Activated naive CD4-positive, alpha-beta T cell treated with anti-CD3 and anti-CD28 coated beads, Interleukin-2, amount 50 U/mL, for 24 hours (primary cell): ENCODE data around the gene TMBIM6.
"Not testable (repeated sequence)": the region's sequence is repeated elsewhere in the genome, so short reads cannot be mapped to it uniquely, and the experiment has no call there.

Experiments used
- H3K27ac Mint-ChIP-seq: one replicate; pipeline ENCODE4 v1.8.0; 2021; ENCODE audit warnings: mild to moderate bottlenecking, mixed read lengths
- H3K27me3 Mint-ChIP-seq: one replicate; pipeline ENCODE4 v1.8.0; 2021; ENCODE audit warnings: mixed read lengths
- H3K36me3 Mint-ChIP-seq: one replicate; pipeline ENCODE4 v1.8.0; 2021; ENCODE audit warnings: mixed read lengths
- H3K4me1 Mint-ChIP-seq: one replicate; pipeline ENCODE4 v1.8.0; 2021; ENCODE audit warnings: mixed read lengths
- H3K4me3 Mint-ChIP-seq: one replicate; pipeline ENCODE4 v1.8.0; 2021; ENCODE audit warnings: mild to moderate bottlenecking, mixed read lengths
- H3K9me3 Mint-ChIP-seq: one replicate; pipeline ENCODE4 v1.8.0; 2021; ENCODE audit warnings: mixed read lengths

Gene TMBIM6

GRCh38 chr12:49708851-49709250, 32.5 kb upstream of the TMBIM6 start:
- Mint-ChIP-seq H3K27me3 (peaks cover 2% of the 10 kb centered on the region), H3K4me3 (no peak overlapping the region), H3K9me3 (no peaks in the 10 kb centered on the region), H3K27ac (no peak overlapping the region), H3K36me3 (peaks cover 2% of the 10 kb centered on the region), H3K4me1 (peaks cover 29% of the 10 kb centered on the region)

GRCh38 chr12:49713952-49714351, 27.4 kb upstream of the TMBIM6 start:
- not testable (repeated sequence) for H3K4me3 Mint-ChIP-seq

GRCh38 chr12:49716553-49716952, 24.8 kb upstream of the TMBIM6 start:
- H3K27ac Mint-ChIP-seq, result no peak overlapping the region
- no peak overlapping the region for H3K4me3 Mint-ChIP-seq
- H3K9me3 Mint-ChIP-seq, result no peaks in the 10 kb centered on the region
- H3K36me3 Mint-ChIP-seq, result peaks cover 2% of the 10 kb centered on the region
- H3K27me3 Mint-ChIP-seq, result peaks cover 8% of the 10 kb centered on the region
- no peaks in the 10 kb centered on the region for H3K4me1 Mint-ChIP-seq

More at GRCh38 chr12:49713952-49714351, 27.4 kb upstream of the TMBIM6 start:
- H3K27me3 Mint-ChIP-seq, H3K36me3 Mint-ChIP-seq, H3K27ac Mint-ChIP-seq, H3K4me1 Mint-ChIP-seq, H3K9me3 Mint-ChIP-seq: not testable (repeated sequence)

GRCh38 chr12:49717800-49718199, 23.6 kb upstream of the TMBIM6 start:
- H3K27ac Mint-ChIP-seq, H3K36me3 Mint-ChIP-seq, H3K4me3 Mint-ChIP-seq, H3K27me3 Mint-ChIP-seq, H3K9me3 Mint-ChIP-seq, H3K4me1 Mint-ChIP-seq: not testable (repeated sequence)

- Mint-ChIP-seq H3K36me3 (no peaks in the 10 kb centered on the region), H3K27me3 (peaks cover 3% of the 10 kb centered on the region), H3K9me3 (no peaks in the 10 kb centered on the region), H3K27ac (peak overlapping the region; percentile 63), H3K4me3 (no peak overlapping the region), H3K4me1 (no peaks in the 10 kb centered on the region)
Measured at GRCh38 chr12:49720214-49720613, 21.1 kb upstream of the TMBIM6 start.

GRCh38 chr12:49721355-49721754, 20.0 kb upstream of the TMBIM6 start:
- H3K27me3 Mint-ChIP-seq, H3K9me3 Mint-ChIP-seq, H3K4me1 Mint-ChIP-seq, H3K36me3 Mint-ChIP-seq, H3K4me3 Mint-ChIP-seq, H3K27ac Mint-ChIP-seq: not testable (repeated sequence)

GRCh38 chr12:49728446-49728845, 12.9 kb upstream of the TMBIM6 start:
- H3K27me3 Mint-ChIP-seq, result peaks cover 2% of the 10 kb centered on the region
- no peaks in the 10 kb centered on the region for H3K4me1 Mint-ChIP-seq
- no peak overlapping the region for H3K27ac Mint-ChIP-seq
- no peaks in the 10 kb centered on the region for H3K9me3 Mint-ChIP-seq
- no peaks in the 10 kb centered on the region for H3K36me3 Mint-ChIP-seq
- no peak overlapping the region for H3K4me3 Mint-ChIP-seq

- Mint-ChIP-seq H3K27me3 (peaks cover 2% of the 10 kb centered on the region), H3K4me3 (no peak overlapping the region), H3K36me3 (no peaks in the 10 kb centered on the region), H3K9me3 (no peaks in the 10 kb centered on the region), H3K27ac (no peak overlapping the region), H3K4me1 (no peaks in the 10 kb centered on the region)
Measured at GRCh38 chr12:49730050-49730449, 11.3 kb upstream of the TMBIM6 start.

- Mint-ChIP-seq H3K4me1 (no peaks in the 10 kb centered on the region), H3K27me3 (no peaks in the 10 kb centered on the region), H3K27ac (no peak overlapping the region)
Measured at GRCh38 chr12:49730568-49731101, 10.7 kb upstream of the TMBIM6 start.

GRCh38 chr12:49733219-49734017, 7.9 kb upstream of the TMBIM6 start:
- Mint-ChIP-seq H3K4me1 (no peaks in the 10 kb centered on the region), H3K36me3 (no peaks in the 10 kb centered on the region), H3K27ac (no peak overlapping the region), H3K4me3 (no peak overlapping the region), H3K9me3 (no peaks in the 10 kb centered on the region), H3K27me3 (no peaks in the 10 kb centered on the region)

More at GRCh38 chr12:49730568-49731101, 10.7 kb upstream of the TMBIM6 start:
- Mint-ChIP-seq H3K36me3 (no peaks in the 10 kb centered on the region), H3K9me3 (no peaks in the 10 kb centered on the region), H3K4me3 (no peak overlapping the region)

- not testable (repeated sequence) for H3K36me3 Mint-ChIP-seq, H3K4me3 Mint-ChIP-seq, H3K9me3 Mint-ChIP-seq, H3K27me3 Mint-ChIP-seq, H3K4me1 Mint-ChIP-seq, H3K27ac Mint-ChIP-seq
Measured at GRCh38 chr12:49734900-49735299, 6.5 kb upstream of the TMBIM6 start.

- H3K4me3 Mint-ChIP-seq, H3K9me3 Mint-ChIP-seq, H3K36me3 Mint-ChIP-seq, H3K27me3 Mint-ChIP-seq: not testable (repeated sequence)
- H3K4me1 Mint-ChIP-seq, result peaks cover 15% of the 10 kb centered on the region
- peak overlapping the region; percentile 55 for H3K27ac Mint-ChIP-seq
Measured at GRCh38 chr12:49738721-49739120, 2.6 kb upstream of the TMBIM6 start.

GRCh38 chr12:49740277-49740676, 1.1 kb upstream of the TMBIM6 start:
- not testable (repeated sequence) for H3K9me3 Mint-ChIP-seq, H3K27me3 Mint-ChIP-seq, H3K4me3 Mint-ChIP-seq, H3K27ac Mint-ChIP-seq
- peaks cover 30% of the 10 kb centered on the region for H3K4me1 Mint-ChIP-seq
- peaks cover 12% of the 10 kb centered on the region for H3K36me3 Mint-ChIP-seq

- Mint-ChIP-seq H3K27me3 (no peaks in the 10 kb centered on the region), H3K9me3 (no peaks in the 10 kb centered on the region), H3K4me1 (peaks cover 40% of the 10 kb centered on the region), H3K27ac (peak overlapping the region; percentile 97), H3K4me3 (peak overlapping the region; percentile 93), H3K36me3 (peaks cover 12% of the 10 kb centered on the region)
Measured at GRCh38 chr12:49741882-49742620, 694 bp downstream of the TMBIM6 start.

- peaks cover 61% of the 10 kb centered on the region for H3K4me1 Mint-ChIP-seq
- no peaks in the 10 kb centered on the region for H3K9me3 Mint-ChIP-seq
- H3K4me3 Mint-ChIP-seq, result peak overlapping the region; percentile 81
- H3K27me3 Mint-ChIP-seq, result no peaks in the 10 kb centered on the region
- H3K36me3 Mint-ChIP-seq, result peaks cover 13% of the 10 kb centered on the region
- H3K27ac Mint-ChIP-seq, result peak overlapping the region; percentile 82
Measured at GRCh38 chr12:49744363-49744885, 3.1 kb downstream of the TMBIM6 start.

GRCh38 chr12:49748306-49748705, 6.9 kb downstream of the TMBIM6 start:
- H3K27me3 Mint-ChIP-seq, result no peaks in the 10 kb centered on the region
- H3K4me3 Mint-ChIP-seq, result peak overlapping the region; percentile 39
- H3K36me3 Mint-ChIP-seq, result peaks cover 22% of the 10 kb centered on the region
- peaks cover 88% of the 10 kb centered on the region for H3K4me1 Mint-ChIP-seq
- peak overlapping the region; percentile 93 for H3K27ac Mint-ChIP-seq
- no peaks in the 10 kb centered on the region for H3K9me3 Mint-ChIP-seq
